SK-N-MC (cell line): ENCODE data around the gene ASPM.

ENCODE experiments used
- EZH2 ChIP-seq: fragments of 200-600 bp; sonication (generic); IDR thresholded peaks from one replicate; pipeline ENCODE4 v1.6.1; 2017; ENCODE audit warnings: antibody characterized with exemption
- FOXP2 ChIP-seq: optimal IDR thresholded peaks from 2 replicates; pipeline ENCODE3; 2011; ENCODE audit warnings: mild to moderate bottlenecking, moderate library complexity; ENCODE audit not compliant: insufficient read depth; ENCODE audit errors: extremely low read length, control extremely low read depth
- POLR2AphosphoS5 ChIP-seq: IDR thresholded peaks from 2 replicates; pipeline ENCODE4 v1.6.1; 2012; ENCODE audit warnings: mild to moderate bottlenecking, low read depth, low read length, borderline replicate concordance

DNA sequence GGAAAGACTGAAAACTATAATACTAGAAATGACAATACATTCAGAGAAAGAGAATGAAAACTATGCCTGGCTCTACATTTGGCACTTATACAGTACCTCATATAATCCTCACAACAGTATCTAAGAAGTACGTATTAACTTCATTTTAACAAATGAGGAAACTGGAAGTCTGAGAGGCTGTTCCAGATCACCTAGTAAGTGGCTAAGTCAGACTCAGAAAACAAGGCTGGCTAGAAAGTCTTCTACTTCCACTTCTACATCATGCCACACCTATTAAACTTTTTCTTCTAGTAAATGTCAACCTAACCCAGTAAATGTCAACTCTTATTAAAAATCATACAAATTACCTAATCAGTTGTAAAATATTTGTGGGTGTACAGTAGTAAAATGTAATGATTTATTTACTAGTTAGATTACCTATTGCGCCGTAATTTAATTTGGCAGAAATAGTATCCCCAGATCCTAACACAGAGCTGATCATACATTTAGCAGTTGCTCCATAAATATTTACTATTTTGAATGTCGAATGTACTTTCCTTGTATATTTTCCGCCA, 36.8 kb upstream of the ASPM start:
- TF ChIP-seq EZH2 (no peak), POLR2AphosphoS5 (no peak), FOXP2 (no peak)
